HG03342 (cell line): ENCODE results near the gene GYG1.
A peak's percentile ranks its signal among the peaks of the same experiment; 100 is the strongest.
"Not testable (repeated sequence)": the region's sequence is repeated elsewhere in the genome, so short reads cannot be mapped to it uniquely, and the experiment has no call there.

Experiments
- ATAC-seq: cut with Tn5 transposase; IDR thresholded peaks from one replicate; pipeline ENCODE4 v1.9.1; 2021; ENCODE audit warnings: mild to moderate bottlenecking, moderate library complexity; ENCODE audit not compliant: unreplicated experiment

The GYG1 gene

DNA sequence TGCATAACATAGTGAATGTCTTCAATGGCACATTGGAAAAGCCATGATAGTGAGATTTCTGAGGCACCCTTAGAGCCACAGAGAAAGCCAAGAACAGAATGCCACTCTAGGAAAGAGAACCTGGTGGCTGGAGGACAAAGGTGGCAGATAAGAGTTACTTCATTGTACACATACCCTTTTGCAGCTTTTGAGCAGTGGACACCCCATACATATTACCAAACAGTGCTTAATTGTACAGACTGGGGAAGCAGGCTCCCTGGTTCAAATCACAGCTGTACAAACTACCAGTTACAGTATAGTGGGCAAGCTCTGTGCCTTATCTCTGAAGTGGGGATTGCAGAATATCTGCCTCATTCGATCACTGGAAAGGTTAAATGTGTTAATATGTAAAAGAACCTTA lies 10.1 kb upstream of the GYG1 start:
- ATAC-seq, result no peak

DNA sequence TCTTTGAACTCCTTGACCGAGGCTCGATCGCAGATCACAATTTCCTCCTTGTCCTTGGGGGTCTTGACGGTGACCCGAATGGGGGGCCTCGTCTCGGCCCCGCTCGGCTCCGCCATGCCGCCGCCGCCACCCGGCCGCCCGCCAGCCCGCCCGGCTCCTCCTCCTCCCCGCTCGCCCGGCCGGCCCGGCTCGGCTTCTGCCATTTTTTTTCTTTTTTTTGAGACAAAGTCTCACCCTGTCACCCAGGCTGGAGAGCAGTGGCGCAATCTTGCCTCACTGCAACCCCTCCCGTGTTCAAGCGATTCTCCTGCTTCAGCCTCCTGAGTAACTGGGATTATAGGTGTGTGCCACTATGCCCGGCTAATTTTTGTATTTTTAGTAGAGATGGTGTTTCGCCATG lies 3.8 kb upstream of the GYG1 start:
- ATAC-seq, result not testable (repeated sequence)

DNA sequence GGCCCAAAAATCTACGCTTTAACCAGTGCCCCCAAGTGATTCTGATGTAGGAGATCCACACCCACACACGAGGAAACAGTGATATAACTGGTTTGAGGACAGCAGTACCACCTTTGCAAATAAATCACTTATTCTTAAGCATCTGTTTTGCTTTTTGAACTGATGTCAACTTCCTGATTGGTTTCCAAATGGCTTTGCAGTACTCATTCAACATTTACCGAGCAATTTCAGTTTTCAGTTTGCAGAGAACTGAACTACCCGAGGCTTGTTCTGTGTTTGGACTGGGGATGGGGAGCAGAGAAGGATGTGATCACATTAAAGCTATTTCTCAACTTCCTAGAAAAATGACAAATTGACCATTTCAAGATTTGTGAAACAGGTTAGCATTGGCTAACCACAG lies 1.1 kb upstream of the GYG1 start:
- peak; percentile 12 for ATAC-seq

DNA sequence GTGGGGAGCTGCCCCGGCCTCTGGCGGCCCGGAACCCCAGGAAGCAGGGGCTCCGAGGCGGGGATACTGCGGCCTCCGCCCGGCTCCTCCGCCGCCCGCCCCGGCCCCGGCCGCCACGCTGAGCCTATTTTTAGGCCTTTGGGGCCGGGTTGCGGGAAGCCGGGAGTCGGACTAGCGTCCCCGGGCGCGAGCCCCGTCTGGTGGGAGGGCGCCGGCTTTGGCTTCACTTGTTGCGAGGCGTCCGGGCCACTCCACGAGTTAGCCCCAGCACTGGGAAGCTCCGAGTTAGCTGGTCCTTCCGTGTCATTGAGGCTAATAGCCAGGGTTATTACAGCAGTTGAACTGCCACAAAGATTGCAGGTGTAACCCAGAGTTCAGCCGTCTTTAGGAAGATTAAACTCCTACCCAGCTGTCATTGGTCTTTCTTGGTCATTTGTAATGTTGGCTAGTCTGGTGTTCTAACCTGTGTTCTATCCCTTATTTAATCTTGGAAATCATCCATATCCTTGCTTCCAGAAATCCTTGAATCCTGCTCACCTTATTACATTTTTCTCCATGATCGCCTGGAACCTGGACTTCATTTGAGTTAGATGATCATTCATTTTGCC lies 791 bp downstream of the GYG1 start:
- peak; percentile 29 for ATAC-seq

DNA sequence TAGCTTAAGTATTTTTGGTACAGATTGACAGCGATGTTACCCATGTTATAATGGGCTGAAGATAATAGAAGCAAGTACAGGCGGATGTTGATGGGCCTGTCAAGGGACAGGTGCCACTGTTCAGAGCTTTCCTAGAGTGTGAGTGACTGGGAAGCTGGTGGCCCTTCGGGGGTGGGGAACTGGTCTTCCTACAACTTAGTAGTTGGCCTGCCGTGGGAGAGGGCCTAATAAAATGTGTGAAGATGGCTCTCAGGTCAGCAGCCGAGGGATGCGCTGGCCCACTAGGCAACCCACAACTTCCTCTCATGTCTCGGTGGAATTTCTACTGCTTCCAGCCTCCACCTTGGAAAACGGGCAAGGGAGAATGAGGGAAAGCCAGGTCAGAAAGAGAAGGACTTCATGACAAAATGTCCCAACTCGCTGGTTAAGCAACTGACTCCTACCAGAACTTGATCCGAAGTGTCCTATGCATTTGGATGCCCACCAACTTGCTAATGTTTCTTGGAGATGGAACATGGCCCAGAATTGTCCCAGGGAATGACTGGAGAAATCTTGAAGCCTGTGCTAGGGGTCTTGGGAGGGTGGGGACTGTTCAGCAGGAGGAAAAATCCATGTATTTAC lies 1.4 kb downstream of the GYG1 start:
- no peak for ATAC-seq

DNA sequence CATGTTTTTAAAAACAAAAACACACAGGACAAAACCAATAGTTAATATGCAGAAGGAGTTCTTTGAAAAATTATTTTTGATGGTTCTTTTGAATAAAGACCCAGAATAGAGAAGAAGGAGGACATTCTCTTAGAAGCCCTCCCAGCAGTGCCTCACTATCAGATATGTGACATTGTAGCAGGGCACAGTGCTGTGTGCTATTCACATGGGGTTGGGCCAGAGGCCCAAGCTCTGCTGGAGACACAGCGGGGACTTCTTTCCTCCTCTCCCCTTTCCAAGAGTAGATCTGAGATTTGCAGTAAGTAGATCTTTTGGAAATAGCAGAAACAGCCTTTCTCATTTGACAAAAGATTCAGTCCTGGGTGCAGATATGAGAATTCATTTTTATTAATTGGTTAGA lies 6.3 kb downstream of the GYG1 start:
- no peak for ATAC-seq

DNA sequence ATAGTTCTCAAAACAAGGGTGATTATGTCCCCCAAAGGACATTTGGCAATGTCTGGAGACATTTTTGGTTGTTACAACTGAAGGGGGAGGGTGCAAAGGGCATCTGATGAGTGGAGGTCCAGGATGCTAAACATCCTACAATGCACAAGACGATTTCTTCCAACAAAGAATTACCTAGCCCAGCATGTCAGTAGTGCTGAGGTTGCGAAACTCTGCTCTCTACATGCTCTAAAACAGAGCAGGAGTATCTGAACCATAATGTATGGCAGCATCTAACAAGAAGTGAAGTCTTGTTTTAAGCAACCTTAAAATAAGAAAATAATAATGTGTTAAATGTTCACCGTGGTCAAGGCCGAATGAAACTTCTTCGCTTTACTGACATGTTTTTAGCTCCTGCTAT lies 7.0 kb downstream of the GYG1 start:
- no peak for ATAC-seq

DNA sequence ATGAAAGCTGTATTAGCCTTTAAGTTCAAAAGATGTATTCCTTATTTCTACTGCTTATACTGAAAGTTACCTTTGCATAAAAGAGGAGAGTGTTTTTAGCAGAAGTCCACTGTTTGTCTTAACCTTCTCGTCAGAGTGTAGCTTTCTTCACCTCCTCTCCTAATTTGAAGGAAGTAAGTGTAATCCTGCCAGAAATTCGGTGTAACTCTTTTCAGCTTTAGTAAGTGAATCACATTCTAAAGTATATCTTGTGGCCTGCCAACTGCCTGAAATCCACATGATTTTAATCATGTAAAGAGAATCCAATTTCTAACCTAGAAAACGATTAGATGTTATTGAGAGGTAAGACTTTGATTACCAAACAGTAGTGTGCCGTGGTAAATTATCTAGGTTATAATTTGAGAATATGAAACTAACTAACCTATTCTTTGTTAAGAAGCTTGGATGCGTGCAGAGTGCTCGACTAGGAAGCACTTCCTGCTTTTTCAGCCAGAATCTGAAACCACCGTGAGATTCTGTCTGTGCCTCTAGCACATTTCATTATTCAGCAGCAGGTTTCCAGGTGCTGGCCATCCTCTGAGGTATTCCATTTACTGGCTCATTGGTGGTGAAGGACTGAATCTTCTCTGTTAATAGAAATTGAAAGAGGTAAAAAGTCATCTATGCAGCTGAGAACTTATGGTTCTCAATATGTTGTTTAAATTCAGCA lies 7.5 kb downstream of the GYG1 start:
- ATAC-seq, result peak; percentile 53

DNA sequence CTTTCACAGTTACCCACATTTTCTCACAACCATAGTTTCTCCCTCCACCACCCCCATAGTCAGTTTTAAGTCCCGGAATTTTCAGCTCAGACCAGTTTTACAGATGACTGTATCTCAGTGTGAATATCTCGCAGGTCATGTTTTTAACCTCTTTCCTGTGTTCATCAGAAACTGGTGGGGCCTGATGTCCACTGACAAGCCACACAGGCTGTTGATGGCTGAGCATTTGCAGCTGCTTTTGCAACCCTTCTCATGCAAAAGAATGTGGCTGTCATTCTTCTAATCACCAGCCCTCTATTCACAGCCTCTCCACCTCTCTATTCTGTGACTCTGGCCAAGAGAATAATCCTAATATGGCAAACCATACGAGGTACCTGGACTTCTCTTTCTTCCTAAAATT lies 8.5 kb downstream of the GYG1 start:
- peak; percentile 27 for ATAC-seq

DNA sequence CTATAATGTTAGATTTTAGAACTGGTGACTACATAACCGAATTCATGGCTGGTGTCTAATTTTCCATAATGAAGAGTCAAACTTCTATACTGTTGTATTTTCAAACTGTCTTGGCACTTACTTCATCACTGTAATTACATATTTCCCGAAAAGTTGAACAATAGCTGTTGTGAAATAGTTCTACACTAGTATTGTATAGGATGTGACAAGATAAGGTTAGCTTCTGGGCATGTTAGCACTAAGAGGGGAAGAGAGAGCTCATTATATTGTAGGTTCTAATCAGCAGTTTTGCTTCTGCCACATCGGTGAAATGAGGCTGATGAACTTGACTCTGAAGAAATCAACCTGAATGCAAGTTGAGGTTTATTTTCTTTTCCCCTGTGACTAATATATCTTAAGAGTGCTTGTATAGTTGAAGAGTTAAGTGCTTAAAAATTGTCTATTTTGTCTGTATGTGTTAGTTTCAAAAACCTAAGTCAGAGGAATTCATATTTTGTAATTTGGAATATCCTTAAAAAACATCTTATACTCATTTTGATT lies 8.9 kb downstream of the GYG1 start:
- ATAC-seq, result no peak

DNA sequence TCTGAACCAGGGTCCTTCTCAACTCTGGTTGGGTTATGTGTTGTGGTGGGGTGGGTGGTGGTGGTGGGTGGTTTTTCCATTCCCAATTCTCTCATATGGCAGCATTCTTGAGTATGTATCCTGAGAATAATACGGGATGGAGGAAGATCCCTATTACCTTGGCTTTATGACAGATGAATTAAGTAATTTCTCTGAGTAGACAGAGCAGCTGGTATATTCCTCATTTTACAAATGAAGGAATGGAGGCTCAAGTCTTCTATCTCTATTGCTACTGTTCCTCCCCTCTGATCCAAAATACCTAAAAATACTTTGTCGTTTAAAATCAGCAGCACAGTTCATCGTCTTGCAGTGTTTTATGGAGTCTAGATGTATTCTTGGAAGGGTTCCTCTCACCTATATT lies 10.4 kb downstream of the GYG1 start:
- ATAC-seq, result no peak

DNA sequence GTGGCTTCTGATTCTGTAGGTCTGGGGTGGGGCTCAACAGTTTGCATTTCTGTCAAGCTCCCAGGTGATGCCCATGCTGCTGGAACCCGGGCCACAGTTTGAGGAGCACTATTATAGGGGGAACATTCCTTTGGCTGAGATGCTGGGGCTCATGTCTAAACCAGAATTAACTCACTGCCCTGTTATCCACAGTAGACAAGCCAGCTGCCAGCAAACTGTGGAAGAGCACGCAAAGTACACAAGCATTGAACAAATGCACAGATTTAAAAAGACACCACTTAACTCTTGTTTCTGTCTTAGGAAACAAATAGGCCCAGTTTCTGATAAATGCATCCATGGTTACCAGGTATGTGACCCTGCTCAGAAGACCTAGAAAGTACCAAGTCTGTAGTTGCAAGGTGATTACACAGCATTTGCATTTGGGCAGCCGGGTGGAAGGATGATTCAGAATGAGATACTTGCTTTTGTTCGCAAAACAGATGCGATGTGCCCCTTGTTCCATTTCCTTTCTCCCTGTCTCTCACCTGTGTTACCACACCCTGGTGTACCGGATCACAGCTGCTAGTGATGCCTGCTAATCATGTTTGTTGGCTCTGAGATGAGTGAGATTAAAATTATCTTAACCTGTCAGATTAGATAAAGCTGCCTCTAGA lies 12.4 kb downstream of the GYG1 start:
- peak; percentile 83 for ATAC-seq

DNA sequence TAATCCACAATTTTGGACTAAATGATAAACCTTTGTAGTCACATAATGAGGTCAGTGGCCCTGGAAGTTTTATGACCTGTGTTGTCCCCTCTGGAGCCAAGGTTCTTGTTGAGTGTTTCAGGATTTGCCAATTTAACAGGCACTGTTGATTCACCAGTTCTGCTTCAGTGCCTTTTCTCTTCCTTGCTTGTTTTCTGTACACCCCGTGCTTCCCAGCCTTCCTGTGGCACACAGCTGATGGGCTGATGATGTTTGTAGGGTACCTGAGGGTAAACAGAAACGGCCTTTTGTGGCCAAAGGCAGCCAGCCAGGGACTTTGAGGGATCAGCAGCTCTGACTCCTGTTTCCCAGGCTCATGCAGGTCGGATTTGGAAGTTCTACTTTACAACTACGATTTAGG lies 13.3 kb downstream of the GYG1 start:
- ATAC-seq, result no peak

DNA sequence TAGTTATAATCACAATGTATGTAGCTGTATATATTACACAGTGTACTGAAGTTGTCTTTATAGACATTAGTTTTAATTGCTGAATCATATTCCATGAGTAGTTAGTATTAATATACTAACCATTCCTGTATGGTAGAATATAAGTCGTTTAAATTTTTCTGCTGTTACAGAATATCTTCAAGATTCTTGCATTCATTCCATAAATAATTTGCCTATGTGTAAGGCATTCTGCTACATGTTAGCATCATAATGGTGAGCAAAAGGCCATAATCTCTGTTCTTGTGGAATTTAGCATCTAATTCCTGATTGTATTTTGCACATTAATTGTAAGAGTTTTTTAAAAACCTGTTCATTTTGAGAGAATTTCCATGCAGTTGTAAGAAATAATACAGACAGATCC lies 14.1 kb downstream of the GYG1 start:
- no peak for ATAC-seq

DNA sequence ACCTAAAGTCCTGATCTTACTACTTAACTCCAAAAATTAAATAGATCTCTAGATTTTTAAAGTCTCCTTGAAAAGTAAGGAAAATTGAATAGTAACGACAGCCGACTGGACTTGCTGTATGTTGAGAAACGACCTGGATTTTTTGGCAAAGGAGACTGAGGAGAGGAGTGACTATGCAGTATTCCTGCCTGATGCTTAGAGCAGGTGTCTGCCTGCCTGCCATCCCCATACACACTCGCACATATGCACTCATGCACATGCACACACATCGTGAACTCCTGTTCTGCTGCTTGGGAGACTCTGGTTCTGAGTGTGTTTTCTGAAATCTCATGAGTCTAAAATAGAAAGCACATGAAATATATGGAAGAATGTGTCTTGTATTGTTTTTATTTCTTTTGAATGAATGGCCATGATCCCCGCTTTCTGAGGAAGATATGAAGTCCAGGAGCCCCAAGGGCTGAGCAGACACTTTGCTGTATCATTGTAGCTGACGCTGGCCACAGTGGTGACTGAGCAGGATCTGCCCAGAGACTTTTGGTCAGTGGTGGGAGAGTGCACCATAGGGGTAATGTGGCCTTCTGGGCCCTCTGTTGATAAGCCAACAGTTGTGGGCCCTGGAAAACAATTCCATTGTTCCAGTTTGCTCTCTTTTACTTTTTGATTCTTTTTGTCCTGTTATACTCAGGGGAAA lies 16.4 kb downstream of the GYG1 start:
- ATAC-seq, result no peak

DNA sequence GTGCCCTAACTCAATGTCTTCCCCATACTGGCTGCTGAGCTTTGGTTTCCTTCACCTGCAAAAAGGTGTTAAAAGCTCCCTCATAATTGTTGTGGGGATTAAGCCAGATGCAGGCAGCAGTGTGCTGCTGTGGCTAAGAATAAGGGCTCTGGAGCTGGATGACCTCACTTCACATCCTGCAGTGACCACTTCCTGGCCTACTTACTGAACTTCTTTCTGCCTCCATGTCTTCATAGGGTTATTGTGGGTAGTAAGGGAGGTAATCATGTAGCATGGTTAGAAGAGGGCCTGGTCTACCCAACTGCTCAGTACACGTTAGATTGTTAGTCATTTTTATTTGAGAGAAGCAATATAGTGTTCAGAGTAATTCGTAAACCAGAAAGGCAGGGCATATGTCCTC lies 18.4 kb downstream of the GYG1 start:
- peak; percentile 84 for ATAC-seq

DNA sequence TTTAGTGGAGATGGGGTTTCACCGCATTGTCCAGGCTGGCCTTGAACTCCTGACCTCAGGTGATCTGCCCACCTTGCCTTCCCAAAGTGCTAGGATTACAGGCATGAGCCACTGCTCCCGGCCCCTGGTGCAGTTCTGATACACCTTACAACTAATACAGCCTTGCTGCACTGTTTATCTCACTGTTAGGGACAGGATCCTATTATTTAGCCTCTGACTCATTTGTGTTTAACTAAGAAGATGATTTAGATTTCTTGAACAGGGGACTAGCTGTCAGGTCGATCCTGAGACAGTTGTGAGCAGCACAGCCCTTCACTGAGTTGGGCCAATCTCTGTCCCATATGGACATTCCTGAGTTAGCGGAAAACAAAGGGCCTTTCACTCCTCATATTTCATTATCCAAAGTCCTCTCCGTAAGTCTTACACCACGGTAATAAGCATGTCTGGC lies 19.2 kb downstream of the GYG1 start:
- ATAC-seq, result no peak

DNA sequence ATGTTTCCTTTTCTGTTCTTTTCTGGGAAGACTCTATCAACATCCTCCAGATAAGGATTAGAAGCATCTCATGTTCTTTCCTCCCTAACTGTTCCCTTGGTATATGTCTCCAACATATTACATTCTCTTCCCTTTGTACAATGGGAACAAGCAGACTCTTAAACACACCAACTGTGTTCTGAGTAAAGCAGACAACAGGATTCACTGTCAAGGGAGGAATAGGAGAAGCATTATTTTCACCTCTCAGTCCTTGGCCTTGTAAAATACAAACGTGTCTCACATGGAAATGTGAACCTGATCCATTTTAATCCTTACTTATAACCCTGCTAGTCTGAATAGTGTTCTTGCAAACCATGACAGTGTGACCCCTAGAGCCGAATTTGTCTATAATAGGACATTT lies 19.6 kb downstream of the GYG1 start:
- ATAC-seq, result no peak

DNA sequence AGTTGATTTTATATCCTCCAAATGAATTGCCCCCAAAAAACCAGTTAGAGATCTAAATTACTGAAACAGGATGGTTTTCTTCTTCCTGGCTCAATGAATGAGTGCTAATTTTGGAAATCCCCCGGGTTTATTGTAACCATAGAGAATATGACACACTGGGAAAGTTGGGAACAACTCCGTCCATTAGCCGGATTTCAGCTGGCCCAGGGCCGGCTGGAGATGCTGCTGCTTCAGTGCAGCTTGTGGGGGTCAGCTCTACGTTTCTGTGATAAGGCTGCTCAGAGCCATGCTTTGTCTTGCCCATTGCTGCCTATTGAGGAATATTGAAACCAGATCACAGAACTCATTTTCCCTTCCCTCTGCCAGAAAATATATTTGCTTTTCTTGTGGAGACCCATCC lies 20.3 kb downstream of the GYG1 start:
- no peak for ATAC-seq

DNA sequence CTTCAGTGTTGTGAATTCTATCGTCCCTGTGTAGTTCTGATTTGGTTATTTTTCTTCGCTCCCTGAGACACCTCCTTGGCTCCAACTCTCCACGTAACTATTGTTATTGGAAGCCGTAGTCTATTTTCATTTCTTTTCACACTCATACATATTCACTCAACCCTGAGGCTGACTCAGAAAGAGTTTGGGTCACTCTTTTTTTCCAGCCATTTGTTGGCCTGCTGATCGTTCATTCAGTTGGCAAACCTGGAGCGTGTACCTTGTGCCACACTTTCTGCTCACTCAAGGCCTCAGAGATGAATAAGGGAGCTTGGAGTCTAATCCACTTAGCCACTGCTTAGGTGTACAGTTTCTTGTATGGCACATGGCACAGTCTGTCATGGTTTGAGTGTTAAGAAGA lies 22.4 kb downstream of the GYG1 start:
- ATAC-seq, result no peak

DNA sequence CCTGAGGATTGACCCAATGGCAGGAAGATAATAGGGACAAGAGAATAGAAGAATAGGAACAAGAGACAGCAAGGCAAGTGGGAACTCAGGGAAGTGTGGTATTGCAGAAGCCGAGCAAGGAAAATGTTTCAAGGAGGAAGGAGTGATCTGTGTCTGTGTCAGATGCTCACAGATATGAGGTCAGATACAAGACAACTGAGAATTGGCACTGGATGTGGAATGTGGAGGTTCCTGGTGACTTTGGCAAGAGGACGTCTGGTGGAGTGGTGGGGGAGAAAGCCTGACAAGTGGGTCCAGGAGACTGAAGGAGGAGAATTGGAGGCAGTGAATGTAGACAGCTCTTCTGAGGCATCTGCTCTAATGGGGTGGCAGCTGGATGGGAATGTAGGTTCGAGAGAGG lies 24.1 kb downstream of the GYG1 start:
- no peak for ATAC-seq
